ENCODE measurements around the gene PP2D1.

Gene PP2D1

GRCh38 chr3:19938295-19938627 is 73.8 kb downstream of the PP2D1 start:
- H3K27ac ChIP-seq (ENCODE audit: low read depth, low read length): no peak overlapping the region
- no peaks in the 10 kb centered on the region for H3K9me3 ChIP-seq (ENCODE audit: insufficient read depth, low read length)
- no peaks in the 10 kb centered on the region for H3K79me2 ChIP-seq (ENCODE audit: insufficient read depth, low read length)
- H3K4me3 ChIP-seq (ENCODE audit: insufficient read depth, low read length, poor library complexity, severe bottlenecking): no peak overlapping the region
- TF ChIP-seq EZH2phosphoT487 (conservative IDR thresholded peaks at IDR 0.05; ENCODE audit: low read length): no peak
- no peaks in the 10 kb centered on the region for H3K36me3 ChIP-seq (ENCODE audit: low read length)
- no peaks in the 10 kb centered on the region for H4K20me1 ChIP-seq (ENCODE audit: low read depth, low read length)
- H3F3A ChIP-seq (ENCODE audit: insufficient read depth): no peaks in the 10 kb centered on the region
- H2AFZ ChIP-seq (ENCODE audit: low read depth, low read length, severe bottlenecking): no peak overlapping the region
- no peaks in the 10 kb centered on the region for H3K27me3 ChIP-seq (ENCODE audit: low read length)
- no peaks in the 10 kb centered on the region for H3K9me2 ChIP-seq (replicated peaks; ENCODE audit: insufficient read depth, low read length)
- no peak overlapping the region for H3K4me2 ChIP-seq (ENCODE audit: low read depth, low read length, poor library complexity, severe bottlenecking)
- H3K9ac ChIP-seq (ENCODE audit: low read length): no peak overlapping the region

- Histone ChIP-seq H3K4me2 (ENCODE audit: low read depth, low read length, poor library complexity, severe bottlenecking) (no peak overlapping the region), H3F3A (ENCODE audit: insufficient read depth) (no peaks in the 10 kb centered on the region)
Observed at GRCh38 chr3:19937459-19938294, 74.4 kb downstream of the PP2D1 start.

More at GRCh38 chr3:19937459-19938294, 74.4 kb downstream of the PP2D1 start:
- H3K27ac ChIP-seq (ENCODE audit: low read depth, low read length): no peak overlapping the region
- TF ChIP-seq CTCF (IDR thresholded peaks at IDR 0.05; ENCODE audit: insufficient read depth, low read length, poor library complexity, severe bottlenecking) (no peak), EZH2phosphoT487 (conservative IDR thresholded peaks at IDR 0.05; ENCODE audit: low read length) (no peak)
- no peak overlapping the region for H2AFZ ChIP-seq (ENCODE audit: low read depth, low read length, severe bottlenecking)
- no peaks in the 10 kb centered on the region for H3K27me3 ChIP-seq (ENCODE audit: low read length)
- no peak overlapping the region for H3K9ac ChIP-seq (ENCODE audit: low read length)
- no peaks in the 10 kb centered on the region for H3K9me3 ChIP-seq (ENCODE audit: insufficient read depth, low read length)
- no peaks in the 10 kb centered on the region for H4K20me1 ChIP-seq (ENCODE audit: low read depth, low read length)
- H3K79me2 ChIP-seq (ENCODE audit: insufficient read depth, low read length): no peaks in the 10 kb centered on the region
- no peaks in the 10 kb centered on the region for H3K9me2 ChIP-seq (replicated peaks; ENCODE audit: insufficient read depth, low read length)
- no peaks in the 10 kb centered on the region for H3K36me3 ChIP-seq (ENCODE audit: low read length)
- no peak overlapping the region for H3K4me3 ChIP-seq (ENCODE audit: insufficient read depth, low read length, poor library complexity, severe bottlenecking)
